GM18507 (cell line): ENCODE measurements around the gene IFT43.
A peak's percentile ranks its signal among the peaks of the same experiment; 100 is the strongest.

Experiments
- DNase-seq: peaks from one replicate; pipeline ENCODE4 v3.0.0; 2011; ENCODE audit warnings: low read depth; ENCODE audit not compliant: insufficient read length; ENCODE audit errors: extremely low spot score
- FAIRE-seq: peaks from 2 replicates; lab custom pipeline; 2011; peaks lifted over from hg19 to GRCh38; lab: Jason Lieb, UNC

IFT43 gene

GRCh38 chr14:76098916-76099675 is 113.5 kb downstream of the IFT43 start:
- DNase-seq: no peak
- FAIRE-seq: no peak

GRCh38 chr14:76100236-76100635 is 114.7 kb downstream of the IFT43 start:
- no peak for FAIRE-seq
- no peak for DNase-seq

GRCh38 chr14:76101391-76102379 is 116.1 kb downstream of the IFT43 start:
- no peak for FAIRE-seq
- no peak for DNase-seq

GRCh38 chr14:76104802-76105355 is 119.3 kb downstream of the IFT43 start:
- FAIRE-seq: no peak
- no peak for DNase-seq

GRCh38 chr14:76106188-76106587 is 120.6 kb downstream of the IFT43 start:
- no peak for DNase-seq
- FAIRE-seq: no peak

- no peak for DNase-seq
- no peak for FAIRE-seq
Observed at GRCh38 chr14:76109087-76109880, 123.7 kb downstream of the IFT43 start.

GRCh38 chr14:76112889-76113624 is 127.5 kb downstream of the IFT43 start:
- DNase-seq (no peak), FAIRE-seq (no peak)

GRCh38 chr14:76113691-76114090 is 128.1 kb downstream of the IFT43 start:
- FAIRE-seq: no peak

GRCh38 chr14:76115010-76115422 is 129.5 kb downstream of the IFT43 start:
- no peak for FAIRE-seq
- DNase-seq: no peak

More at GRCh38 chr14:76113691-76114090, 128.1 kb downstream of the IFT43 start:
- DNase-seq: no peak

GRCh38 chr14:76117789-76118484 is 132.4 kb downstream of the IFT43 start:
- no peak for FAIRE-seq
- DNase-seq: no peak

- FAIRE-seq (no peak), DNase-seq (no peak)
Observed at GRCh38 chr14:76118594-76118993, 133.0 kb downstream of the IFT43 start.

- FAIRE-seq: peak; percentile 78
- no peak for DNase-seq
Observed at GRCh38 chr14:76121089-76121748, 135.7 kb downstream of the IFT43 start.

GRCh38 chr14:76123426-76124225 is 138.1 kb downstream of the IFT43 start:
- no peak for FAIRE-seq

GRCh38 chr14:76125511-76125910 is 139.9 kb downstream of the IFT43 start:
- DNase-seq: no peak
- FAIRE-seq: no peak

More at GRCh38 chr14:76123426-76124225, 138.1 kb downstream of the IFT43 start:
- DNase-seq: no peak

GRCh38 chr14:76126076-76126475 is 140.5 kb downstream of the IFT43 start:
- FAIRE-seq: no peak

GRCh38 chr14:76129851-76130576 is 144.5 kb downstream of the IFT43 start:
- FAIRE-seq: no peak
- DNase-seq: no peak

More at GRCh38 chr14:76126076-76126475, 140.5 kb downstream of the IFT43 start:
- DNase-seq: no peak
